H1 (cell line): Measurements from ENCODE around the gene TRDMT1. TPM values are rescaled to one million over a fixed set of nuclear protein-coding genes. Genes with fewer than 3 reads are reported as not detected.
A peak's percentile ranks its signal among the peaks of the same experiment; 100 is the strongest.

Experiments
- CTCF ChIA-PET: fragments of 300-600 bp; sonication (Branson Sonifier 250); formaldehyde crosslinking; loops from one replicate; lab custom pipeline; 2021; ENCODE audit not compliant: partially characterized antibody; lab: Charles Lee
- POLR2A ChIA-PET: fragments of 300-600 bp; sonication (Branson Sonifier 250); formaldehyde crosslinking; loops from one replicate; lab custom pipeline; 2021; ENCODE audit warnings: inconsistent platforms; ENCODE audit not compliant: partially characterized antibody; lab: Charles Lee
- DNase-seq, 2 experiments: peaks; one replicate each; pipeline versions ENCODE4 v3.0.0 to v3.0.0-alpha.2; 2010 to 2022; ENCODE audit warnings: low spot score in 2 of 2, low read depth in 1 of 2, mixed read lengths in 1 of 2
- FAIRE-seq: peaks from 2 replicates; lab custom pipeline; 2011; peaks lifted over from hg19 to GRCh38; lab: Jason Lieb, UNC
- H2AFZ ChIP-seq: 2 replicates; pipeline ENCODE4 v1.8.1; 2012; ENCODE audit warnings: low read length, inconsistent platforms
- H2AK5ac ChIP-seq: 2 replicates; pipeline ENCODE4 v1.6.1; 2013; ENCODE audit warnings: low read depth, low read length
- H2BK120ac ChIP-seq: replicated peaks from 2 replicates; pipeline ENCODE3; 2013; ENCODE audit warnings: low read depth, low read length, inconsistent platforms
- H2BK12ac ChIP-seq: 2 replicates; pipeline ENCODE4 v1.6.1; 2013; ENCODE audit warnings: low read depth, low read length
- H2BK15ac ChIP-seq: 2 replicates; pipeline ENCODE4 v1.6.1; 2013; ENCODE audit warnings: low read length
- H2BK20ac ChIP-seq: 2 replicates; pipeline ENCODE4 v1.6.1; 2013; ENCODE audit warnings: low read length
- H2BK5ac ChIP-seq: 2 replicates; pipeline ENCODE4 v1.6.1; 2013; ENCODE audit warnings: low read depth, low read length
- H3K14ac ChIP-seq: 2 replicates; pipeline ENCODE4 v1.6.1; 2013; ENCODE audit warnings: inconsistent platforms; ENCODE audit not compliant: insufficient read length
- H3K18ac ChIP-seq: 2 replicates; pipeline ENCODE4 v1.6.1; 2013; ENCODE audit warnings: low read length; ENCODE audit errors: extremely low read depth
- H3K23ac ChIP-seq: 2 replicates; pipeline ENCODE4 v1.6.1; 2013; ENCODE audit warnings: inconsistent platforms; ENCODE audit not compliant: insufficient read length
- H3K23me2 ChIP-seq: 2 replicates; pipeline ENCODE4 v1.6.1; 2013; ENCODE audit warnings: low read depth, low read length
- H3K27ac ChIP-seq: 2 replicates; pipeline ENCODE4 v1.6.1; 2011; ENCODE audit warnings: low read depth, low read length, inconsistent platforms
- H3K27me3 ChIP-seq, 4 experiments: replicated peaks in 1 of 4; 1 replicate in 1 of 4; 2 replicates in 3 of 4; pipeline versions ENCODE4 v1.6.1 to v1.8.1; 2011 to 2013; ENCODE audit warnings: low read length in 3 of 4, mild to moderate bottlenecking in 3 of 4, inconsistent platforms in 2 of 4, mixed read lengths in 2 of 4, moderate library complexity in 1 of 4; ENCODE audit not compliant: control insufficient read depth in 3 of 4, insufficient read depth in 3 of 4; ENCODE audit errors: extremely low read depth in 1 of 4
- H3K36me3 ChIP-seq, 4 experiments: 2 replicates each; pipeline versions ENCODE4 v1.6.1 to v1.8.1; 2011 to 2013; ENCODE audit warnings: mild to moderate bottlenecking in 4 of 4, low read length in 3 of 4, moderate library complexity in 2 of 4, control low read depth in 1 of 4, inconsistent platforms in 1 of 4; ENCODE audit not compliant: insufficient read depth in 4 of 4, control insufficient read depth in 2 of 4
- H3K4ac ChIP-seq: replicated peaks from 2 replicates; pipeline ENCODE3; 2013; ENCODE audit warnings: low read length, low read depth, mixed read lengths, inconsistent platforms; ENCODE audit not compliant: insufficient read length
- H3K4me1 ChIP-seq, 4 experiments: replicated peaks in 1 of 4; 1 replicate in 1 of 4; 2 replicates in 3 of 4; pipeline versions ENCODE4 v1.6.1 to v1.8.1; 2011 to 2013; ENCODE audit warnings: low read length in 3 of 4, inconsistent platforms in 2 of 4, mixed read lengths in 1 of 4; ENCODE audit not compliant: insufficient read depth in 4 of 4, control insufficient read depth in 3 of 4
- H3K4me2 ChIP-seq, 2 experiments: 2 replicates each; pipeline versions ENCODE4 v1.6.1 to v1.8.1; 2011 to 2013; ENCODE audit warnings: low read depth in 2 of 2, low read length in 2 of 2, control low read depth in 1 of 2, inconsistent platforms in 1 of 2, mild to moderate bottlenecking in 1 of 2; ENCODE audit not compliant: insufficient read depth in 1 of 2
- H3K4me3 ChIP-seq, 4 experiments: fragments of 200-600, 300-600 bp in 1 of 4; sonication (generic), shearing (Covaris generic), sonication (Bioruptor Twin) in 1 of 4; 2 replicates each; pipeline versions ENCODE4 v1.5.1 to v1.8.1; 2011 to 2016; ENCODE audit warnings: low read length in 4 of 4, low read depth in 3 of 4, control low read depth in 2 of 4, inconsistent platforms in 2 of 4, mild to moderate bottlenecking in 2 of 4, mixed read lengths in 1 of 4, moderate library complexity in 1 of 4; ENCODE audit not compliant: insufficient read depth in 2 of 4; ENCODE audit errors: extremely low read depth in 1 of 4
- H3K56ac ChIP-seq: replicated peaks from 2 replicates; pipeline ENCODE3; 2013; ENCODE audit warnings: low read depth, mild to moderate bottlenecking, mixed read lengths, low read length, inconsistent platforms; ENCODE audit not compliant: insufficient read length
- H3K79me1 ChIP-seq: 2 replicates; pipeline ENCODE4 v1.6.1; 2013; ENCODE audit warnings: low read depth, low read length, control low read depth
- H3K79me2 ChIP-seq, 2 experiments: 2 replicates each; pipeline versions ENCODE4 v1.6.1 to v1.8.1; 2012 to 2013; ENCODE audit warnings: low read length in 2 of 2, mild to moderate bottlenecking in 2 of 2, inconsistent platforms in 1 of 2; ENCODE audit not compliant: insufficient read depth in 2 of 2, control insufficient read depth in 1 of 2
- H3K9ac ChIP-seq, 4 experiments: replicated peaks in 1 of 4; 1 replicate in 1 of 4; 2 replicates in 3 of 4; pipeline versions ENCODE4 v1.6.1 to v1.8.1; 2011 to 2013; ENCODE audit warnings: low read depth in 3 of 4, low read length in 3 of 4, control low read depth in 2 of 4, mild to moderate bottlenecking in 2 of 4, moderate library complexity in 2 of 4, inconsistent platforms in 1 of 4; ENCODE audit errors: extremely low read depth in 1 of 4
- H3K9me3 ChIP-seq, 2 experiments: 2 replicates each; pipeline versions ENCODE4 v1.6.1 to v1.8.1; 2012 to 2013; ENCODE audit warnings: mild to moderate bottlenecking in 2 of 2, moderate library complexity in 2 of 2, control low read depth in 1 of 2, inconsistent platforms in 1 of 2, low read depth in 1 of 2, low read length in 1 of 2, mixed read lengths in 1 of 2; ENCODE audit not compliant: insufficient read depth in 2 of 2
- H4K20me1 ChIP-seq, 2 experiments: replicated peaks in 1 of 2; 2 replicates each; pipeline versions ENCODE3 to v1.8.1; 2011 to 2013; ENCODE audit warnings: inconsistent platforms in 2 of 2, low read length in 2 of 2, mild to moderate bottlenecking in 1 of 2; ENCODE audit not compliant: insufficient read depth in 2 of 2, control insufficient read depth in 1 of 2
- H4K5ac ChIP-seq: 2 replicates; pipeline ENCODE4 v1.6.1; 2013; ENCODE audit warnings: low read length, low read depth, mixed read lengths, inconsistent platforms; ENCODE audit not compliant: insufficient read length
- H4K8ac ChIP-seq: 2 replicates; pipeline ENCODE4 v1.8.0; 2013; ENCODE audit warnings: mild to moderate bottlenecking, moderate library complexity, low read length, inconsistent platforms; ENCODE audit not compliant: insufficient read depth; ENCODE audit errors: extremely low read depth
- H4K91ac ChIP-seq: replicated peaks from 2 replicates; pipeline ENCODE3; 2013; ENCODE audit warnings: low read length, mixed read lengths, inconsistent platforms; ENCODE audit not compliant: insufficient read length
- CHD2 ChIP-seq: IDR thresholded peaks from 2 replicates; pipeline ENCODE4 v1.6.1; 2012; ENCODE audit warnings: low read length, improper control_type of control experiment
- EGR1 ChIP-seq: IDR thresholded peaks from 2 replicates; pipeline ENCODE4 v1.6.1; 2011; ENCODE audit warnings: low read depth, low read length, borderline replicate concordance
- MAFK ChIP-seq: IDR thresholded peaks from 2 replicates; pipeline ENCODE4 v1.6.1; 2012; ENCODE audit warnings: low read depth, mild to moderate bottlenecking, improper control_type of control experiment, low read length
- POU5F1 ChIP-seq: IDR thresholded peaks from 2 replicates; pipeline ENCODE4 v1.6.1; 2011; ENCODE audit warnings: low read depth, mild to moderate bottlenecking, low read length, moderate library complexity
- SAP30 ChIP-seq: fragments of 300-600 bp; sonication (generic); IDR thresholded peaks from 2 replicates; pipeline ENCODE4 v1.7.1; 2012; ENCODE audit warnings: low read length, moderate library complexity, mild to moderate bottlenecking, inconsistent platforms; ENCODE audit not compliant: insufficient read depth, insufficient replicate concordance
- SIX5 ChIP-seq: IDR thresholded peaks from 2 replicates; pipeline ENCODE4 v1.6.1; 2011; ENCODE audit warnings: mild to moderate bottlenecking, low read depth, low read length
- TAF7 ChIP-seq: optimal IDR thresholded peaks from 2 replicates; pipeline ENCODE3; 2011; ENCODE audit warnings: low read depth, mild to moderate bottlenecking, inconsistent platforms, low read length, moderate library complexity, borderline replicate concordance
- WGBS, 2 experiments: shearing (Covaris generic) in 1 of 2; methylation state at CpG; one replicate each; pipeline versions ENCODE4 v1.1.6 to v1.1.7; 2013 to 2015; ENCODE audit warnings: low lambda C conversion rate in 2 of 2, mixed read lengths in 2 of 2, inconsistent platforms in 1 of 2, low coverage in 1 of 2, missing lambda C conversion rate in 1 of 2; ENCODE audit not compliant: insufficient replicate concordance in 2 of 2, insufficient coverage in 1 of 2, insufficient read length in 1 of 2; ENCODE audit errors: extremely low coverage in 1 of 2, missing lambda C conversion rate in 1 of 2; 5-methylcytosine and 5-hydroxymethylcytosine counted together
- polyA plus RNA-seq, 7 experiments: library from polyadenylated mRNA; depleted of rRNA in 3 of 7; stranded (reverse) in 5 of 7; unstranded in 2 of 7; fragments of >200 nt in 5 of 7; fragments of 200-250 nt in 2 of 7; gene quantifications; 1 replicate in 5 of 7; 2 replicates in 1 of 7; 4 replicates in 1 of 7; pipeline versions ENCODE4 v1.2.1 to v1.2.3, GENCODE V29; 2011 to 2013; ENCODE audit warnings: missing spikeins in 2 of 7, mixed read lengths in 2 of 7
- total RNA-seq: library from RNA; stranded (reverse); fragmentation: NEBNext Ultra II Directional; extraction: Animal tissue kit (Norgen Biotek cat#: 25700); gene quantifications from 2 replicates; pipeline ENCODE4 v1.2.1, GENCODE V29; 2021

TRDMT1 gene
- total and polyA plus RNA-seq, 2 of the 8 experiments (the other 6 are each of a cell fraction or from before 2014, with no cell fraction given), result 7.4 to 21.4 TPM

GRCh38 chr10:17227367-17228090, 26.1 kb upstream of the TRDMT1 start:
- Histone ChIP-seq H2BK120ac (no peak overlapping the region), H3K79me2 (peaks cover 0 to 6% of the 10 kb centered on the region in 2 experiments; a peak in 1 of 4 replicates), H3K18ac (no peak overlapping the region; the same call in 1 of the 2 replicates), H3K36me3 (peaks cover 0 to 15% (median 2%) of the 10 kb centered on the region in 4 experiments; a peak in 2 of 8 replicates), H3K23me2 (peaks cover 20% of the 10 kb centered on the region; the same call in 1 of the 2 replicates), H4K8ac (no peak overlapping the region), H4K20me1 (peaks cover 0 to 4% of the 10 kb centered on the region in 2 experiments), H2BK20ac (no peak overlapping the region), H3K23ac (no peak overlapping the region), H3K4ac (no peak overlapping the region), H2BK15ac (no peak overlapping the region), H3K14ac (no peak overlapping the region), H3K79me1 (no peaks in the 10 kb centered on the region), H3K9me3 (no peaks in the 10 kb centered on the region), H2BK12ac (no peak overlapping the region), H3K56ac (no peak overlapping the region), H3K27me3 (peaks cover 0 to 15% (median 13%) of the 10 kb centered on the region in 4 experiments; a peak in 5 of 7 replicates), H3K4me3 (peak overlapping the region in 2 of 4 experiments; percentile 77 to 81; a peak in 5 of 8 replicates), H3K9ac (no peak overlapping the region), H4K5ac (no peak overlapping the region), H3K27ac (no peak overlapping the region), H2AK5ac (no peak overlapping the region), H3K4me2 (peak overlapping the region; percentile 83 to 86), H4K91ac (no peak overlapping the region), H2AFZ (no peak overlapping the region), H3K4me1 (peaks cover 10 to 17% (median 12%) of the 10 kb centered on the region in 4 experiments; a peak in 6 of 7 replicates), H2BK5ac (no peak overlapping the region)
- CTCF ChIA-PET, result interaction anchor here (0.6 to 1.9 kb wide), 9 partner anchors 9 to 336 kb away, joined by 3 to 8 read pairs (median 3); no protein-coding TSS in a partner anchor
- 18% methylated on average over 12 of the region's 12 CpGs; no CpG with 5 or more reads in 1 of the 2 experiments for WGBS, 2 experiments
- POLR2A ChIA-PET, result interaction anchor here (1.2 to 4.6 kb wide), 3 partner anchors 10 to 26 kb away, joined by 4 to 46 read pairs (median 7); partner anchors contain the start of gene TRDMT1
- FAIRE-seq (no peak), DNase-seq (no peak)
- TF ChIP-seq SIX5 (no peak), EGR1 (no peak), POU5F1 (no peak), CHD2 (no peak), MAFK (peak; percentile 62), TAF7 (no peak), SAP30 (no peak)
